ENCODE measurements around the gene IFI16.
"Not testable (repeated sequence)": the region's sequence is repeated elsewhere in the genome, so short reads cannot be mapped to it uniquely, and the experiment has no call there.

IFI16 gene

GRCh38 chr1:159091607-159092031 is 81.9 kb downstream of the IFI16 start:
- POLR2A ChIA-PET = no interaction called here
- TF ChIP-seq, protein P1, sequence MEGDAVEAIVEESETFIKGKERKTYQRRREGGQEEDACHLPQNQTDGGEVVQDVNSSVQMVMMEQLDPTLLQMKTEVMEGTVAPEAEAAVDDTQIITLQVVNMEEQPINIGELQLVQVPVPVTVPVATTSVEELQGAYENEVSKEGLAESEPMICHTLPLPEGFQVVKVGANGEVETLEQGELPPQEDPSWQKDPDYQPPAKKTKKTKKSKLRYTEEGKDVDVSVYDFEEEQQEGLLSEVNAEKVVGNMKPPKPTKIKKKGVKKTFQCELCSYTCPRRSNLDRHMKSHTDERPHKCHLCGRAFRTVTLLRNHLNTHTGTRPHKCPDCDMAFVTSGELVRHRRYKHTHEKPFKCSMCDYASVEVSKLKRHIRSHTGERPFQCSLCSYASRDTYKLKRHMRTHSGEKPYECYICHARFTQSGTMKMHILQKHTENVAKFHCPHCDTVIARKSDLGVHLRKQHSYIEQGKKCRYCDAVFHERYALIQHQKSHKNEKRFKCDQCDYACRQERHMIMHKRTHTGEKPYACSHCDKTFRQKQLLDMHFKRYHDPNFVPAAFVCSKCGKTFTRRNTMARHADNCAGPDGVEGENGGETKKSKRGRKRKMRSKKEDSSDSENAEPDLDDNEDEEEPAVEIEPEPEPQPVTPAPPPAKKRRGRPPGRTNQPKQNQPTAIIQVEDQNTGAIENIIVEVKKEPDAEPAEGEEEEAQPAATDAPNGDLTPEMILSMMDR (IDR thresholded peaks at IDR 0.05; ENCODE audit: control extremely low read depth, extremely low read depth, low read depth, missing control alignments) = no peak
- CTCF ChIA-PET = interaction anchor here (1.0 to 1.2 kb wide), 2 partner anchors 16 to 585 kb away, joined by 3 read pairs; no protein-coding TSS in a partner anchor
- DNase-seq (ENCODE audit: extremely low spot score) = no peak

DNA sequence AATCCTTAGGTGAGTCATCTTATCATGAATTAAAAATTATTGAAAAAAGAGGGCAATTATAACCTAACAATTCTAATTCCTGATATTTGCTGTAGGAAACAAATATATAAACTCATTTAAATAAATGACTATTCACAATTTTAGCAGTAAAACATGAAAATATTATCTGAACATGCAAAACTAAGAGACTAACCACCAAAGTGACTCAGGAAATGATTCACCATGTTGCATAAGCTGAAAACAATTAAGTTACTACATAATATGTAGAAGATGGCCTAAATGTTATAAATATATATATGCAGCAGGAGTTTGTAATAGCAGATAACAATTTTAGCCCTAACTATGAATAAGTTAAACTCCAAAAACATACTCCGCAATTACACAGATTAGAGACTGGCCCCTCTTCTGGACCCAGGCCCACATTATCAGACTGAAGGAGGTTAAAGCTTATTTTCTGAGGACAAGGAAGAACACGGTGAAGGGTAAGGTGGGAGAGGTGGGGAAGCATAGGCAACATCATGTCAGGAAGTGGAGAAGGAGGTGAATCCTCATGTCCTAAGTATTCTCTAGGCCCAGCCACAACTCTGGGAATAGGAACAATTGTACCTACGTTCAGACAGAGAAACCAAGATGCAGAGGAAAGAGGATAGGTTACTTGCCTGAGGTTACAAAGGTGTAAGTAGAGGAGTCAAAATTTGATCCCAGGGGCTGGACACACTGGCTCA is 82.5 kb downstream of the IFI16 start:
- POLR2A ChIA-PET = no interaction called here
- CTCF ChIA-PET = interaction anchor here (1.2 kb wide), 1 partner anchor 586 kb away, joined by 3 read pairs; no protein-coding TSS in a partner anchor
- TF ChIP-seq, protein P1 (IDR thresholded peaks at IDR 0.05; ENCODE audit: control extremely low read depth, extremely low read depth, low read depth, missing control alignments) = no peak
- DNase-seq (ENCODE audit: extremely low spot score) = no peak

DNA sequence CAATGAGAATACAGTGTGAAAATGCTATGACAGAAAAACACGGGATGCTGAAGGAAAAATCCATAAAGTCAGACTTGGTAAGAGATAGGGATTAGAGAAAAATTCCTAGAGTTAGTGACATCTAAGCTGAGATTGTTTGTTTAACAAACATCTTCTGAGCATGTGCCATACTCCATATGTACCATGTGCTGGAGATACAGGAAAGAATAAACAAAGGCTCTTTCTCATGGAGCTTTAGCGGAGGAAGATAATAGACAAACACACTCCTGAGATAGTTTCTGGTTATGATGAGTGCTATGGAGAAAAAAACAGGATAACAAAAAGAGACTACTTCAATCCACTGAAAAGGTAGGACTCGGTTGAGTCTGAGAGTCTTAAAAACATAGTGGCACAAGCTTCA is 88.9 kb downstream of the IFI16 start:
- TF ChIP-seq, protein P1 (IDR thresholded peaks at IDR 0.05; ENCODE audit: control extremely low read depth, extremely low read depth, low read depth, missing control alignments) = no peak
- ChIA-PET CTCF (interaction anchor here (0.8 to 1.4 kb wide), 3 partner anchors 9 to 26 kb away, joined by 3 to 10 read pairs (median 4); no protein-coding TSS in a partner anchor), POLR2A (no interaction called here)
- no peak for DNase-seq (ENCODE audit: extremely low spot score)

DNA sequence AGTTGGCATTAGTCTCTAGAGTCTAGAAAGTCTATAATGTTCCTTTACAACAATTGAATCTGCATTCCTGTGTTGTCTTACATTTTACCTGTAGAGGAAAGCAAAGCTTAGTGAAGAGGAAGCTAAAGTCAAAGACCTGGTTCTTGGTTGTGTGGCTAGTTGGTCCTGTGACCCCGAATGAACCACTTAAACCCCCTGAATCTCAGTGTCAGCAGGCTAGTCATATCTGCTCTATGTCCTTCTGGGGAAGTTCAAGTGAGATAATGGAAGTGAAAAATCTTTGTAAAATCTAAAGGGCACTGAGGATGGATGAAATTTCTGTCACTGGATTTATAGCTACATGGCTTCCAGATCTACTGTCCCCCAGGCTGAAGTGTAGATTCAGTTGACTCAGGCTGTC is 90.9 kb downstream of the IFI16 start:
- TF ChIP-seq, protein P1 (IDR thresholded peaks at IDR 0.05; ENCODE audit: control extremely low read depth, extremely low read depth, low read depth, missing control alignments) = no peak
- ChIA-PET POLR2A (no interaction called here), CTCF (no interaction called here)
- DNase-seq (ENCODE audit: extremely low spot score) = no peak

- POLR2A ChIA-PET; CTCF ChIA-PET; DNase-seq (ENCODE audit: extremely low spot score): not testable (repeated sequence)
Observed at GRCh38 chr1:159103021-159103420, 93.3 kb downstream of the IFI16 start.
